ENCODE measurements around the gene ZNF394. TPM values are rescaled to one million over a fixed set of nuclear protein-coding genes. Genes with fewer than 3 reads are reported as not detected.

ZNF394 gene
- polyA plus RNA-seq, 1 donor, result 22.9 TPM

DNA sequence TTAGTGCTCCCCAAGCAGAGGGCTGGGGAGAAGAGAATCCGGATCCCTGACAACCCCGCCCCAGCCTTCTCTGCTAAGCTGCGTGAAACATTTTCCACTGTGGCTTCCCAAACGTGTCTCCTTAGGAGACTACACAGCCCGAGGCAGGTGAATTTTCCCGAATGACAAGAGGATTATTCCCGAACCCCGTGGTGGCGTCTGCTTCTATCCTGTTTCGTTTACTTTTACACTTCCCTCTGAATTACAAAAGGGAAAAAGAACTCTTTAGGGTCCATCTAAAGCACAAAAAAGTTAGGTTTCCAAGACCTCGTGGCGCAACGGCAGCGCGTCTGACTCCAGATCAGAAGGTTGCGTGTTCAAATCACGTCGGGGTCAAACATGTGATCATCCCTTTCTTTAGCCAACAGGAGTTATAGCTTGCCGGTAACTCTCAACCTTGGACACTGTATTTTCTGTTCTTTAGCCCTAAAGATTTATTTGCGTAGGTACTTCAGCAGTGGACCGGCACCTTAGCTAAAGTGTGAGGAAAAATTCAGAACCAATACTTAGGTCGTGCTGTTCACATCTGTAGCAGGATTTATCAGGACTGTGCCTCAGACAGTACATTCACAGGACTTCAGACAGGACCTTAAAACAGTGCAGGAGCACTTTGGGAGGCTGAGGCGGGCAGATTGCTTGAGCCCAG, 30.6 kb downstream of the ZNF394 start:
- H3K4me1 ChIP-seq (ENCODE audit: control insufficient read depth, insufficient read depth, low read length), result peaks cover 10% of the 10 kb centered on the region
- WGBS (ENCODE audit: insufficient coverage, low lambda C conversion rate), result 80% methylated on average over 1 of the region's 23 CpGs
- H3K36me3 ChIP-seq (ENCODE audit: control insufficient read depth, insufficient read depth, low read length), result no peaks in the 10 kb centered on the region
- no peak overlapping the region for H3K4me3 ChIP-seq (ENCODE audit: low read length)
- no peaks in the 10 kb centered on the region for H3K27me3 ChIP-seq (ENCODE audit: control insufficient read depth, insufficient read depth, low read length)
- no peak for DNase-seq
- peaks cover 3% of the 10 kb centered on the region for H3K9me3 ChIP-seq (ENCODE audit: control insufficient read depth, low read depth, low read length)
- no peak overlapping the region for H3K27ac ChIP-seq (ENCODE audit: low read length)

DNA sequence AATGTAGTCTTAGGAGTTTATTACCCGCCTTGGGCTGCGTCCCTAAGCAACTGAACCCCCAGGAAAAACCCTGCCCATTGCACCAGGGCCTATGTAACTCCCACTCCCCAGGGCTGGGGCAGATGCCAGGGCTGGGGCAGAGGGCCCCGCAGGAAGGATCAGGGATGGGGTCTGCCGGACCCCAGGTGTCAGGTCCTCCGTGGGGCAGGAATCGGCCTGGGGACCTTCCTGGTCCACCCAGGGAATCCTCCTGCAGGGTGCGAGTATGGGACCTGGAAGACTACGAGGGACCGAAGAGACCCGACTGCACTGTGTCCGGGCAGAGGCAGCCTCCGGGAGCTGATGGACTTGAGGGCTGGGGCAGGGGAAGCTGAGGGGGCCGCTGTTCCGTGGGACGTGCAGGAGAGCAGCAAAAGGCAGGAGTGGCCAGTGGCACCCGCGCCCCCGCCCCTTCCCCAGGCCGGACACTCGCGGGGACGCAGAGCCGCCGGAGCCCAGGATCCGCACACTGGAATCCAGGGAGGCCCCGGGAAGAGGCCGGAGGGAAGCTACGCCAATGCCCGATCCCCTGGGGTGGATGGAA, 31.7 kb downstream of the ZNF394 start:
- DNase-seq, result no peak
- Histone ChIP-seq H3K36me3 (ENCODE audit: control insufficient read depth, insufficient read depth, low read length) (peaks cover 4% of the 10 kb centered on the region), H3K9me3 (ENCODE audit: control insufficient read depth, low read depth, low read length) (peaks cover 3% of the 10 kb centered on the region), H3K27me3 (ENCODE audit: control insufficient read depth, insufficient read depth, low read length) (no peaks in the 10 kb centered on the region), H3K4me3 (ENCODE audit: low read length) (no peak overlapping the region), H3K27ac (ENCODE audit: low read length) (no peak overlapping the region), H3K4me1 (ENCODE audit: control insufficient read depth, insufficient read depth, low read length) (peaks cover 5% of the 10 kb centered on the region)
- no CpG with 5 or more reads among the region's 29 CpGs for WGBS (ENCODE audit: insufficient coverage, low lambda C conversion rate)

DNA sequence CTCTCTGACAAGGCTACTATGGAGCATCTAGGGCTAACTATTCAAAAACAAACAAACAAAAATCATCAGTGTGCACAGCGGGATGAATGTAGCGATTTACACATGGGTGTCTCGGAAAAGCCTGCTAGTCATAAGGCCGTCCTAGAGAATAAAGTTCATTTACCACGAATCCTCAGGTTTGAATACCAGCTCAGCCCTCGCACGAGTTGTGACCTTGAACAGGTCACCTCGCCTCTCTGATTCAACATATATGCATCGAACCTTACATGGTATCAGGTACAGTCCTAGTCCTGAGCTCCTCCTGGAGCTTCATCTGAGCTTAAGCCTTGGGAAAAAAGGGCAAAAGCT, 34.7 kb downstream of the ZNF394 start:
- no CpG with 5 or more reads among the region's 9 CpGs for WGBS (ENCODE audit: insufficient coverage, low lambda C conversion rate)
- Histone ChIP-seq H3K4me1 (ENCODE audit: control insufficient read depth, insufficient read depth, low read length) (peaks cover 4% of the 10 kb centered on the region), H3K4me3 (ENCODE audit: low read length) (peak overlapping the region; percentile 88), H3K27ac (ENCODE audit: low read length) (peak overlapping the region; percentile 91), H3K9me3 (ENCODE audit: control insufficient read depth, low read depth, low read length) (peaks cover 3% of the 10 kb centered on the region), H3K36me3 (ENCODE audit: control insufficient read depth, insufficient read depth, low read length) (peaks cover 13% of the 10 kb centered on the region), H3K27me3 (ENCODE audit: control insufficient read depth, insufficient read depth, low read length) (no peaks in the 10 kb centered on the region)
- DNase-seq, result peak in 1 of 2 donors; percentile 53

DNA sequence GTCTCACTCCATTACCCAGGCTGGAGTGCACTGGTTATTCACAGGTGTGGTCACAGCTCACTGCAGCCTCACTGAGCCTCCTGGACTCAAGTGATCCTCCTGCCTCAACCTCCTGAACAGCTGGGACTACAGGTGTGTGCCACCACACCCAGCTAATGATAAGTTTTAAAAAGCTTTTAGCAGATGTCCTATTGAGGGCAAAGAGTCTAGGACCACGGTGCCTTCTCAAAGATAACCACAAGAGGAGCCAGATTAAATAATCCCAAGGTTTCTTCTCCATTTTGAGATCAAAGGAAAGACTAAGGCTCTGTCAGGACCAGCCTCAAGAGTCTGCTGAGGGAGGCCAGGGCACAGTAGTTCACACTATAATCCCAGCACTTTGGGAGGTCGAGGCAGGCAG, 38.9 kb downstream of the ZNF394 start:
- no peak overlapping the region for H3K27ac ChIP-seq (ENCODE audit: low read length)
- H3K4me1 ChIP-seq (ENCODE audit: control insufficient read depth, insufficient read depth, low read length), result peaks cover 4% of the 10 kb centered on the region

DNA sequence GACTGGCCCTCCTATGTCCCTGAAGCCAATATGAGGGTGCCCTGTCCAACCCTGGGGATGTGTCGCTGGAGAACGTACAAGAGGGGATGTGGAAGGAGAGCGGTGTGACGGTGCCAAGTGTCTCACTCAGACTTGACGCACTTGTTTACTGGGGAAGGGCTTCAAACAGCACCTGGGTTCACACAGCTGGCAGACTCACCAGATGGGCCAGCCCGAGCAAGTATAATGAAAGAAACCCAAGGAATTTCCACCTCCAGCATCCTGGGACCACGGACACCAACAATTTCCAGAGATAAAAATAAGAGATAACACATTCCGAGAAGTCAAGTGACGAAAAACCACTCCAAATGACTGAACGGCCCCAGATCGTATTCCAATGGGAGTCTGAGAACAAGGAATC, 39.4 kb downstream of the ZNF394 start:
- peaks cover 4% of the 10 kb centered on the region for H3K4me1 ChIP-seq (ENCODE audit: control insufficient read depth, insufficient read depth, low read length)
- H3K27me3 ChIP-seq (ENCODE audit: control insufficient read depth, insufficient read depth, low read length), result no peaks in the 10 kb centered on the region
- no peaks in the 10 kb centered on the region for H3K9me3 ChIP-seq (ENCODE audit: control insufficient read depth, low read depth, low read length)
- no peak for DNase-seq
- H3K27ac ChIP-seq (ENCODE audit: low read length), result no peak overlapping the region
- no peak overlapping the region for H3K4me3 ChIP-seq (ENCODE audit: low read length)
- peaks cover 59% of the 10 kb centered on the region for H3K36me3 ChIP-seq (ENCODE audit: control insufficient read depth, insufficient read depth, low read length)
- WGBS (ENCODE audit: insufficient coverage, low lambda C conversion rate), result no CpG with 5 or more reads among the region's 11 CpGs

More for the DNA sequence above, 38.9 kb downstream of the ZNF394 start:
- DNase-seq, result no peak
- WGBS (ENCODE audit: insufficient coverage, low lambda C conversion rate), result no CpG with 5 or more reads among the region's 2 CpGs
- Histone ChIP-seq H3K9me3 (ENCODE audit: control insufficient read depth, low read depth, low read length) (no peaks in the 10 kb centered on the region), H3K4me3 (ENCODE audit: low read length) (no peak overlapping the region), H3K27me3 (ENCODE audit: control insufficient read depth, insufficient read depth, low read length) (no peaks in the 10 kb centered on the region), H3K36me3 (ENCODE audit: control insufficient read depth, insufficient read depth, low read length) (peaks cover 53% of the 10 kb centered on the region)

DNA sequence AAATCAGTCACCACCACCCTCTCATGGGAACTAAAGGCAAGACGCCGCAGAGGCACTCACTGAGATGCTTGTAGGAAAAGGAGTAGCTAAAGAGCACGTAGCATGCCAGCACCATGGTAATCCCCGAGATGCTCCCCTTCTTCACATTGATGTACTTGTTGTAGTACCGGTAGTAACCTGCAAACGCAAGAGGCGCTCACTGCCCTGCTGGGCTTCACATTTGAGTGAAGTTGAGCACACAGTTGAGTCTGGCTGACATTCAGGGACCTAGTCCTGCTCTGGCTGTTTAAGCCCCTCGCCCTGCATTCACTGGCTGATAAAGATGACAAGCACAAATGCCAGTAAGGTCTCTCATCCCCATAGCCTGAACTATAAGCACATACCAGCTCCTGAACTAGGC, 41.0 kb downstream of the ZNF394 start:
- H3K27ac ChIP-seq (ENCODE audit: low read length), result no peak overlapping the region
- no peaks in the 10 kb centered on the region for H3K4me1 ChIP-seq (ENCODE audit: control insufficient read depth, insufficient read depth, low read length)
- peaks cover 74% of the 10 kb centered on the region for H3K36me3 ChIP-seq (ENCODE audit: control insufficient read depth, insufficient read depth, low read length)
- no peaks in the 10 kb centered on the region for H3K27me3 ChIP-seq (ENCODE audit: control insufficient read depth, insufficient read depth, low read length)
- H3K9me3 ChIP-seq (ENCODE audit: control insufficient read depth, low read depth, low read length), result no peaks in the 10 kb centered on the region
- no peak for DNase-seq
- H3K4me3 ChIP-seq (ENCODE audit: low read length), result no peak overlapping the region
- no CpG with 5 or more reads among the region's 8 CpGs for WGBS (ENCODE audit: insufficient coverage, low lambda C conversion rate)

DNA sequence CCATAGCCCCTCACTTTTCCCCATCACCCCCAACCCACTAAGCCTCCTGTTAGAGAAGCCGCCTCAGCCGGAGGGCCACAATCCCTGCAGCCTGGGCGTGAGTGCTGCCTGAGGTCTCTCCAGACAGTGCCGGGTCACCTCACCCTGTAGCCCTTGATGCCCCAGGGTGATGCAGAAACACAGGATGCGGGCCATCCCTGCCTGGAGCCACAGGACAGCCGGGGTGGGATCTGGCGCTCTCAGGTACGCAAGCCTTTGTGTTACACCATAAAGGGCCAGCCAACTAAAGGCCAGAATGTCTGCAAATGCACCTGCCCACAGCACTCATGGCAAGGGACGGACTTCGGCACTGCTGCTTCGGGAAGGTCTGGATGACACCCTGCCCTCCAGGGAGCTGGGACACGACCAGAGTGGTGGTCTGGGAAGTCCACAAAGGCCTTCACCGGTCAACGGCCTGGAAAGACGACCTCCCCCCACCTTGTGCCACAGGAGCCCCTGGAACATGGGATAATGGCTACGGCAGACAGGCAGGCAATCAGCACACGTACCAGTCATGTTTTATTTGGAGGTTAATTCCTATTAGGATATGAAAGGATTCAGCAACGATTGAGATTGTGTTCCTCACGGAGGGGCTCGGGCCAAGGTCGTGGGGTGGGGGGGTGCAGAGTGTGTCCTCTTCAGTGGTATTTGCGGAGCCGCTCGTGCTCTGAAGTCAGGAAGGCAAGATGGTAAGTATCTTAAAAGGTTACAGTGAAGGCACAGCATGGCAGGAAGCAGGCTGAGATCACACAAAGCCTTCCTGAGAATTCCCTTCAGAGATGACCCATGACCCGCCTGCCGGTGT, 42.2 kb downstream of the ZNF394 start:
- Histone ChIP-seq H3K4me1 (ENCODE audit: control insufficient read depth, insufficient read depth, low read length) (no peaks in the 10 kb centered on the region), H3K27me3 (ENCODE audit: control insufficient read depth, insufficient read depth, low read length) (no peaks in the 10 kb centered on the region), H3K4me3 (ENCODE audit: low read length) (no peak overlapping the region), H3K36me3 (ENCODE audit: control insufficient read depth, insufficient read depth, low read length) (peaks cover 80% of the 10 kb centered on the region), H3K27ac (ENCODE audit: low read length) (no peak overlapping the region), H3K9me3 (ENCODE audit: control insufficient read depth, low read depth, low read length) (no peaks in the 10 kb centered on the region)
- DNase-seq, result no peak
- WGBS (ENCODE audit: insufficient coverage, low lambda C conversion rate), result no CpG with 5 or more reads among the region's 26 CpGs

DNA sequence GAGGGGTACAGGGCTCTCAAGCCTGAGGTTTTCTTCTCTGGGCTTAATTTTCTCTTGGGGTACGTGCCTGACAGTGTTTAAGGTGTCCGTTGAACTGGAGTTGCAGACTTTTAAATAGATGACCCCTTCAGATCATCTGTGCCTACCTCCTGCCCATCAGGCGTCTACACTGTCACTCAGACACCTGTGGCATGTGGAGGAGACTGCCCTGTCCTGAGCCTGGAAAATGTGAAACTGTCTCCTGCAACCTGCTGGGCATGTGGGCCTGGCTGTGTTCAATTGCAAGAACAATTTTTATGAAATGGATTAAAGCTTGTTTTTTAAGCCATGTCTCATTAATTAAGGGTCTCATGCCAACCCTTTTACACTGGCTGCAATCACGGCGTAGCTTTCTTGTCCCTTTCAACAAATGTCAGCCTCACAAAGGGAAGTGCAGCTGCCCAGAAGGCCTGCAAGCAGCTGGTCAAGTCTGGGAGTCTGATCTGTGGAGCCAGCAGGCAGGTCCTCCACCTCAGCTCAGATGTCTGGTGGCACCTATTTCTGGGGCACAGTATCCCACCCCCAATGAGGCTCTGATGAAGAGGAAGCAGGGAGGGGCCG, 42.9 kb downstream of the ZNF394 start:
- no peak overlapping the region for H3K27ac ChIP-seq (ENCODE audit: low read length)
- no peak overlapping the region for H3K4me3 ChIP-seq (ENCODE audit: low read length)
- DNase-seq, result no peak
- H3K9me3 ChIP-seq (ENCODE audit: control insufficient read depth, low read depth, low read length), result no peaks in the 10 kb centered on the region
- H3K4me1 ChIP-seq (ENCODE audit: control insufficient read depth, insufficient read depth, low read length), result no peaks in the 10 kb centered on the region
- no peaks in the 10 kb centered on the region for H3K27me3 ChIP-seq (ENCODE audit: control insufficient read depth, insufficient read depth, low read length)
- WGBS (ENCODE audit: insufficient coverage, low lambda C conversion rate), result no CpG with 5 or more reads among the region's 6 CpGs
- H3K36me3 ChIP-seq (ENCODE audit: control insufficient read depth, insufficient read depth, low read length), result peaks cover 87% of the 10 kb centered on the region

DNA sequence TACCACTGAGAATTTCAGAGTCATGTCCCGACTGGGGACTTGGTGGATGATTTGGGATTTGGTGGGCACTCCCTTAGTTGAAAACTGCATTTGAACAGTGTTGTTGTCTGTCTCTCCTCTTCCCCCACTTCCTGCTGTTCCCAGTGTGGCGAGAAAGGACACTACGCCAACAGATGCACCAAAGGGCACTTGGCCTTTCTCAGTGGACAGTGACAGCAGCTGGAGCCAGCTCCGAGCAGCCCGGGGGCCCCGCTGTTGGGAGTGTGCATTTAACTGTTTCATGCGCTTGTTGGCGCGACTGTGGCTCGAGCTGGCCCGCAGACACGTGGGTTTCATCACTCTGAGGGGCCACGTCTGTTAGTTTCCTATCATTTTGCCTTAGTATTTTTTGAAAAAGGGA, 43.8 kb downstream of the ZNF394 start:
- Histone ChIP-seq H3K36me3 (ENCODE audit: control insufficient read depth, insufficient read depth, low read length) (peaks cover 95% of the 10 kb centered on the region), H3K4me3 (ENCODE audit: low read length) (no peak overlapping the region), H3K27ac (ENCODE audit: low read length) (no peak overlapping the region), H3K9me3 (ENCODE audit: control insufficient read depth, low read depth, low read length) (no peaks in the 10 kb centered on the region), H3K27me3 (ENCODE audit: control insufficient read depth, insufficient read depth, low read length) (no peaks in the 10 kb centered on the region), H3K4me1 (ENCODE audit: control insufficient read depth, insufficient read depth, low read length) (no peaks in the 10 kb centered on the region)
- no CpG with 5 or more reads among the region's 13 CpGs for WGBS (ENCODE audit: insufficient coverage, low lambda C conversion rate)
- no peak for DNase-seq

DNA sequence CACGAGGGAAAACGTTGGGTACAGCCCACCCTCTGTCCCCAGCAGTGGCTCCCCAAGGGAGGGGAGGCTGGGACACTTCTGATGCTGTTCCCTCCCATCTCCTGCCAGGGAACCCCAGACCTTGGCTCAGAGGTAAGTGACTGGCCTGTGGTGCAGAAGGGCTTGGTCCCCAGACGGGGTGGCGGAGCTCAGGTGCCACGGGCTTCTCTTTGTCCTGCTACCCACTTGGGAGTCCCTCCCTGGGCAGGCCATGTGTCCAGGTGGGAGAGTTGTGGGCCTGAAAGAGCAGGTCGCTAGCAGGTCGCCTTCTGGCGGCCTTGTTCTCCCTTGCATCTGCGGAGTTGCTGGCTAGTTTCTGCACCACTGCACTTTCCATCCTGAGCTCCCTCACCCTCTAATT, 44.2 kb downstream of the ZNF394 start:
- Histone ChIP-seq H3K4me3 (ENCODE audit: low read length) (no peak overlapping the region), H3K27me3 (ENCODE audit: control insufficient read depth, insufficient read depth, low read length) (no peaks in the 10 kb centered on the region), H3K27ac (ENCODE audit: low read length) (no peak overlapping the region), H3K9me3 (ENCODE audit: control insufficient read depth, low read depth, low read length) (no peaks in the 10 kb centered on the region), H3K36me3 (ENCODE audit: control insufficient read depth, insufficient read depth, low read length) (peaks cover 96% of the 10 kb centered on the region), H3K4me1 (ENCODE audit: control insufficient read depth, insufficient read depth, low read length) (no peaks in the 10 kb centered on the region)
- WGBS (ENCODE audit: insufficient coverage, low lambda C conversion rate), result no CpG with 5 or more reads among the region's 9 CpGs
- DNase-seq, result no peak

All from large intestine (tissue), 3 donors.